HepG2 (cell line): ENCODE measurements around the gene HMGN4. TPM values are rescaled to one million over a fixed set of nuclear protein-coding genes. Genes with fewer than 3 reads are reported as not detected.

ENCODE experiments used
- GZF1 ChIP-seq: sonication (generic); formaldehyde crosslinking; IDR thresholded peaks from 2 replicates; pipeline ENCODE4 v1.5.1; 2020; ENCODE audit warnings: mild to moderate bottlenecking, missing genetic modification reagents
- HNRNPLL ChIP-seq: fragments of 200-400 bp; formaldehyde crosslinking; IDR thresholded peaks from 2 replicates; pipeline ENCODE4 v1.6.1; 2017; ENCODE audit warnings: mild to moderate bottlenecking, low read depth, low read length; ENCODE audit not compliant: poor library complexity, severe bottlenecking
- HOXA9 ChIP-seq: sonication (generic); formaldehyde crosslinking; IDR thresholded peaks from 2 replicates; pipeline ENCODE4 v1.8.1; 2022; ENCODE audit warnings: missing genetic modification reagents, mild to moderate bottlenecking, moderate library complexity, borderline replicate concordance
- KMT2B ChIP-seq: IDR thresholded peaks from 2 replicates; pipeline ENCODE4 v1.6.1; 2016; ENCODE audit warnings: missing genetic modification reagents, missing compliant biosample characterization
- MYPOP ChIP-seq: sonication (generic); formaldehyde crosslinking; IDR thresholded peaks from 2 replicates; pipeline ENCODE4 v1.8.1; 2023; ENCODE audit warnings: mild to moderate bottlenecking, moderate library complexity, missing genetic modification reagents
- POGZ ChIP-seq: sonication (generic); formaldehyde crosslinking; IDR thresholded peaks from 2 replicates; pipeline ENCODE4 v1.4.0; 2020; ENCODE audit warnings: mild to moderate bottlenecking, missing genetic modification reagents
- SMAD3 ChIP-seq: sonication (generic); formaldehyde crosslinking; IDR thresholded peaks from 2 replicates; pipeline ENCODE4 v1.4.0; 2020; ENCODE audit warnings: missing genetic modification reagents
- SP4 ChIP-seq: sonication (generic); formaldehyde crosslinking; IDR thresholded peaks from 2 replicates; pipeline ENCODE4 v1.8.1; 2023; ENCODE audit warnings: mild to moderate bottlenecking, missing genetic modification reagents
- THAP7 ChIP-seq: sonication (generic); formaldehyde crosslinking; IDR thresholded peaks from 2 replicates; pipeline ENCODE4 v1.8.1; 2023; ENCODE audit warnings: mild to moderate bottlenecking, missing genetic modification reagents
- TOPORS ChIP-seq: sonication (generic); formaldehyde crosslinking; IDR thresholded peaks from 2 replicates; pipeline ENCODE4 v1.8.0; 2023; ENCODE audit warnings: mild to moderate bottlenecking, missing genetic modification reagents
- ZNF160 ChIP-seq: sonication (generic); formaldehyde crosslinking; IDR thresholded peaks from 2 replicates; pipeline ENCODE4 v1.8.0; 2022; ENCODE audit warnings: mild to moderate bottlenecking, inconsistent platforms, missing genetic modification reagents
- ZNF207 ChIP-seq: fragments of 450-650 bp; IDR thresholded peaks from 2 replicates; pipeline ENCODE4 v1.6.1; 2016; ENCODE audit warnings: antibody characterized with exemption, borderline replicate concordance
- ZNF224 ChIP-seq: sonication (generic); formaldehyde crosslinking; IDR thresholded peaks from 2 replicates; pipeline ENCODE4 v1.5.0; 2020; ENCODE audit warnings: mild to moderate bottlenecking, missing genetic modification reagents
- ZNF362 ChIP-seq: sonication (generic); formaldehyde crosslinking; IDR thresholded peaks from 2 replicates; pipeline ENCODE4 v1.4.0; 2020; ENCODE audit warnings: missing genetic modification reagents, mild to moderate bottlenecking, borderline replicate concordance
- polyA plus RNA-seq, 8 experiments: library from polyadenylated mRNA; depleted of rRNA in 3 of 8; stranded (reverse) in 7 of 8; unstranded in 1 of 8; fragments of >200 nt; fragmentation: Illumina TruSeq in 4 of 8; extraction: Trizol in 4 of 8; gene quantifications; 2 replicates each; pipeline versions ENCODE4 v1.2.1 to v1.2.3, GENCODE V29; 2011 to 2016; ENCODE audit warnings: low read depth in 4 of 8, missing spikeins in 1 of 8, mixed read lengths in 1 of 8; ENCODE audit not compliant: insufficient read depth in 1 of 8
- total RNA-seq, 5 experiments: library from RNA; depleted of rRNA; stranded (reverse); fragments of >200 nt; fragmentation: Illumina TruSeq; extraction: Trizol; gene quantifications; 2 replicates each; pipeline ENCODE4 v1.2.3, GENCODE V29; 2016; ENCODE audit warnings: low read depth in 1 of 5
- TF ChIP-seq, protein P1 (sequence below): sonication (generic); formaldehyde crosslinking; IDR thresholded peaks from 2 replicates; pipeline ENCODE4 v1.4.0; 2020; ENCODE audit warnings: missing genetic modification reagents, borderline replicate concordance
- TF ChIP-seq, protein P2 (sequence below): sonication (generic); formaldehyde crosslinking; IDR thresholded peaks from 2 replicates; pipeline ENCODE4 v1.5.0; 2020; ENCODE audit warnings: mild to moderate bottlenecking, missing genetic modification reagents, borderline replicate concordance

The HMGN4 gene
- total and polyA plus RNA-seq, 2 of the 13 experiments (the other 11 are each of a cell fraction or from before 2014, with no cell fraction given) = 39.9 to 52.1 TPM

DNA sequence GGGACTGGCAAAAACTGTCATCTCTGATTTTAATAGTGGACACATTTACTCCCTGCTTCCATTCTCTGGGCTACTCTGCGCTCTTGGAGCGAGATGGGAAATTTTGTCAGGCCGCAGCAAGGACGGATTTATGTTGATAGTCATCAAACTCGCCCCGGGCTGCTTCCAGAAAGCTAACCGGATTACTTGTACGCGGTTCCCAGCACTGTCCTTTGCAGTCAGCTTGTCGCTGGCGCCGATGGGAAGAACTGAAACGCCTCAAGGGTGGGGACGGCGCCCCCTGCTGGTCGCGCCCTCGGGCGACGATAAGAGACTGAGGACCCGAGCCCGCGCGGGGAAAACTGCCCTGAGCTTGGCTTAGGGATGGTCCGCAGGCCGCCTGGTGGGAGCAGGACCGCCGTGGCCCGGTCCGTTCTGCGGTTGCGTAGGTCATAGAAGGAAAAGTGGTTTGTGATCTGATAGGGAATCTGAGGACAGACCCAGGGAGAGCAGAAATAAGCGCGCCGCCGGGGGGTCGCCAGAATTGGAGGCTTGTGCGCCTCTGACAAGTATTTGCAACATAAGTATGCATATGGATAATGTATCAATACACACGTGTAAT lies 57.6 kb downstream of the HMGN4 start (continued):
- TF ChIP-seq, protein P1, sequence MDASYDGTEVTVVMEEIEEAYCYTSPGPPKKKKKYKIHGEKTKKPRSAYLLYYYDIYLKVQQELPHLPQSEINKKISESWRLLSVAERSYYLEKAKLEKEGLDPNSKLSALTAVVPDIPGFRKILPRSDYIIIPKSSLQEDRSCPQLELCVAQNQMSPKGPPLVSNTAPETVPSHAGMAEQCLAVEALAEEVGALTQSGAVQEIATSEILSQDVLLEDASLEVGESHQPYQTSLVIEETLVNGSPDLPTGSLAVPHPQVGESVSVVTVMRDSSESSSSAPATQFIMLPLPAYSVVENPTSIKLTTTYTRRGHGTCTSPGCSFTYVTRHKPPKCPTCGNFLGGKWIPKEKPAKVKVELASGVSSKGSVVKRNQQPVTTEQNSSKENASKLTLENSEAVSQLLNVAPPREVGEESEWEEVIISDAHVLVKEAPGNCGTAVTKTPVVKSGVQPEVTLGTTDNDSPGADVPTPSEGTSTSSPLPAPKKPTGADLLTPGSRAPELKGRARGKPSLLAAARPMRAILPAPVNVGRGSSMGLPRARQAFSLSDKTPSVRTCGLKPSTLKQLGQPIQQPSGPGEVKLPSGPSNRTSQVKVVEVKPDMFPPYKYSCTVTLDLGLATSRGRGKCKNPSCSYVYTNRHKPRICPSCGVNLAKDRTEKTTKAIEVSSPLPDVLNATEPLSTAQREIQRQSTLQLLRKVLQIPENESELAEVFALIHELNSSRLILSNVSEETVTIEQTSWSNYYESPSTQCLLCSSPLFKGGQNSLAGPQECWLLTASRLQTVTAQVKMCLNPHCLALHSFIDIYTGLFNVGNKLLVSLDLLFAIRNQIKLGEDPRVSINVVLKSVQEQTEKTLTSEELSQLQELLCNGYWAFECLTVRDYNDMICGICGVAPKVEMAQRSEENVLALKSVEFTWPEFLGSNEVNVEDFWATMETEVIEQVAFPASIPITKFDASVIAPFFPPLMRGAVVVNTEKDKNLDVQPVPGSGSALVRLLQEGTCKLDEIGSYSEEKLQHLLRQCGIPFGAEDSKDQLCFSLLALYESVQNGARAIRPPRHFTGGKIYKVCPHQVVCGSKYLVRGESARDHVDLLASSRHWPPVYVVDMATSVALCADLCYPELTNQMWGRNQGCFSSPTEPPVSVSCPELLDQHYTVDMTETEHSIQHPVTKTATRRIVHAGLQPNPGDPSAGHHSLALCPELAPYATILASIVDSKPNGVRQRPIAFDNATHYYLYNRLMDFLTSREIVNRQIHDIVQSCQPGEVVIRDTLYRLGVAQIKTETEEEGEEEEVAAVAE (CRISPR knock-in tag) = 0 out of 2 replicates have a peak, but pooled peaks have one; percentile 50
- TF ChIP-seq THAP7 (CRISPR knock-in tag) (peak; percentile 36; the same call in 1 of the 2 replicates), GZF1 (CRISPR knock-in tag) (peak; percentile 90), ZNF224 (CRISPR knock-in tag) (0 out of 2 replicates have a peak, but pooled peaks have one; percentile 46), KMT2B (CRISPR knock-in tag) (peak; percentile 83), ZNF160 (CRISPR knock-in tag) (peak; percentile 67; the same call in 1 of the 2 replicates), SP4 (CRISPR knock-in tag) (peak; percentile 74; the same call in 1 of the 2 replicates), HOXA9 (0 out of 2 replicates have a peak, but pooled peaks have one; percentile 77), ZNF362 (CRISPR knock-in tag) (peak; percentile 79; the same call in 1 of the 2 replicates), TOPORS (CRISPR knock-in tag) (no peak), HNRNPLL (peak; percentile 87), ZNF207 (no peak), MYPOP (CRISPR knock-in tag) (peak; percentile 93), POGZ (CRISPR knock-in tag) (peak; percentile 93), SMAD3 (CRISPR knock-in tag) (peak; percentile 72; the same call in 1 of the 2 replicates)
- TF ChIP-seq, protein P2, sequence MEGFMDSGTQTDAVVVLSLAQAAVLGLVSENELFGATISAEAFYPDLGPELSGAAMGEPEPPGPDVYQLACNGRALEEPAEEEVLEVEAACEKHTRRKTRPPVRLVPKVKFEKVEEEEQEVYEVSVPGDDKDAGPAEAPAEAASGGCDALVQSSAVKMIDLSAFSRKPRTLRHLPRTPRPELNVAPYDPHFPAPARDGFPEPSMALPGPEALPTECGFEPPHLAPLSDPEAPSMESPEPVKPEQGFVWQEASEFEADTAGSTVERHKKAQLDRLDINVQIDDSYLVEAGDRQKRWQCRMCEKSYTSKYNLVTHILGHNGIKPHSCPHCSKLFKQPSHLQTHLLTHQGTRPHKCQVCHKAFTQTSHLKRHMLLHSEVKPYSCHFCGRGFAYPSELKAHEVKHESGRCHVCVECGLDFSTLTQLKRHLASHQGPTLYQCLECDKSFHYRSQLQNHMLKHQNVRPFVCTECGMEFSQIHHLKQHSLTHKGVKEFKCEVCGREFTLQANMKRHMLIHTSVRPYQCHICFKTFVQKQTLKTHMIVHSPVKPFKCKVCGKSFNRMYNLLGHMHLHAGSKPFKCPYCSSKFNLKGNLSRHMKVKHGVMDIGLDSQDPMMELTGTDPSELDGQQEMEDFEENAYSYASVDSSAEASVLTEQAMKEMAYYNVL (CRISPR knock-in tag) = peak; percentile 89
